Measurements from ENCODE around the gene FDXR.
"Not testable (repeated sequence)": the region's sequence is repeated elsewhere in the genome, so short reads cannot be mapped to it uniquely, and the experiment has no call there.

FDXR gene

GRCh38 chr17:74875155-74875976 is 2.6 kb upstream of the FDXR start:
- in situ Hi-C loops (cut with HindIII; ENCODE audit: low pct_ligation_motif_present, low pct_unique_long_range_greater_than_20kb, low sequenced_read_pairs) = no loop called here
- no peak for DNase-seq

GRCh38 chr17:74874615-74875037 is 1.8 kb upstream of the FDXR start:
- no peak for DNase-seq
- in situ Hi-C loops (cut with HindIII; ENCODE audit: low pct_ligation_motif_present, low pct_unique_long_range_greater_than_20kb, low sequenced_read_pairs) = no loop called here

- in situ Hi-C loops (cut with HindIII; ENCODE audit: low pct_ligation_motif_present, low pct_unique_long_range_greater_than_20kb, low sequenced_read_pairs) = no loop called here
- peak; percentile 72 for DNase-seq
Observed at GRCh38 chr17:74873874-74874614, 1.2 kb upstream of the FDXR start.

GRCh38 chr17:74873037-74873873 is 461 bp upstream of the FDXR start:
- in situ Hi-C loops (cut with HindIII; ENCODE audit: low pct_ligation_motif_present, low pct_unique_long_range_greater_than_20kb, low sequenced_read_pairs) = no loop called here
- peak; percentile 100 for DNase-seq

- DNase-seq = no peak
- in situ Hi-C loops (cut with HindIII; ENCODE audit: low pct_ligation_motif_present, low pct_unique_long_range_greater_than_20kb, low sequenced_read_pairs) = no loop called here
Observed at GRCh38 chr17:74871356-74872076, 1.3 kb downstream of the FDXR start.

GRCh38 chr17:74870512-74870911 is 2.3 kb downstream of the FDXR start:
- DNase-seq = peak; percentile 59
- in situ Hi-C loops (cut with HindIII; ENCODE audit: low pct_ligation_motif_present, low pct_unique_long_range_greater_than_20kb, low sequenced_read_pairs) = no loop called here

DNA sequence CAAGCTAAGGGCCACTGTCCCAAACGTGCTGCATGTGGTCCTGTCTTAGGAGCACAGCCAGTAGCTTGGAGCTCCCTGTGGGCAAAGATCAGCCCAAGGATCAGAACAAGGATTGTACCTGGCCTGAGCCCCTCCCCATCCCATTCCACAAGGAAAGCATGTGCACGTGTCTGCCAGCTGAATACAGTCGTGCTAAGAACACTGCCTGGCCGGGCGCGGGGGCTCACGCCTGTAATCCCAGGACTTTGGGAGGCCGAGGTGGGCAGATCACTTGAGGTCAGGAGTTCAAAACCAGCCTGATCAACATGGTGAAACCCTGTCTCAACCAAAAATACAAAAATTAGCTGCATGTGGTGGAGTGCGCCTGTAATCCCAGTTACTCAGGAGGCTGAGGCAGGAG is 2.8 kb downstream of the FDXR start:
- in situ Hi-C loops (cut with HindIII; ENCODE audit: low pct_ligation_motif_present, low pct_unique_long_range_greater_than_20kb, low sequenced_read_pairs); DNase-seq: not testable (repeated sequence)

GRCh38 chr17:74868908-74869255 is 3.9 kb downstream of the FDXR start:
- in situ Hi-C loops (cut with HindIII; ENCODE audit: low pct_ligation_motif_present, low pct_unique_long_range_greater_than_20kb, low sequenced_read_pairs) = no loop called here
- no peak for DNase-seq

GRCh38 chr17:74868251-74868907 is 4.4 kb downstream of the FDXR start:
- in situ Hi-C loops (cut with HindIII; ENCODE audit: low pct_ligation_motif_present, low pct_unique_long_range_greater_than_20kb, low sequenced_read_pairs) = no loop called here
- DNase-seq = no peak

DNA sequence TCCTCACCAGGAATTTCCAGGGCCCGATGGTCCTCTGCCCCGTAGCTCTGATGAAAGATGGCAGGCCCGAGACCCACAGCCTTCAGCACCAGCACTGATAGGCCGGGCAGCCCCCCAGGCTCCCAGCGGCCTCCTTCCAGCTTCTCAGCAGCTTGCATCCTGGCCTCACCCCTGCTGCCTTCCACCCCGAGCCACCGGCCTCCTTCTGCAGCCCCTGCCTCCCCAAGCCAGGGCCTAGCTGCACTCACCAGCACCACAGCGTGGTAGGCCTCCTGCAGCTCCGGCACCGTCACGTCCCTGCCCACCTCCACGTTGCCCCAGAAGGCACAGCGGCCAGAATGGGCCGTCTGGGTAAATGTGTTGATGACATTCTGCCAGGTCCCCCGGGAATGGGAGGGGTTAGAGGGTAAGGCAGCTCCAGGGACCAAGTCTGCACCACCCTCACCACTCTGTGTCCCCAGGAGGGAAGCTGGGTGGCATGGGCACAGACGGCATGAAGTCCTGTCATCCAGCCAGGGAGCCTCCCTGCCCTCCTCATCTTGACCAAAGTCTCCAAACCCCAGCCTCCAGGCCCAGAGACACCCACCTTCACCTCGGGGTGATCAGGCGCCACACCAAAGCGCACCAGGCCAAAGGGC is 6.5 kb downstream of the FDXR start:
- in situ Hi-C loops (cut with HindIII; ENCODE audit: low pct_ligation_motif_present, low pct_unique_long_range_greater_than_20kb, low sequenced_read_pairs) = no loop called here
- DNase-seq = no peak

GRCh38 chr17:74865504-74866197 is 7.1 kb downstream of the FDXR start:
- in situ Hi-C loops (cut with HindIII; ENCODE audit: low pct_ligation_motif_present, low pct_unique_long_range_greater_than_20kb, low sequenced_read_pairs) = no loop called here
- DNase-seq = no peak

GRCh38 chr17:74864866-74865395 is 7.9 kb downstream of the FDXR start:
- DNase-seq = peak; percentile 64
- in situ Hi-C loops (cut with HindIII; ENCODE audit: low pct_ligation_motif_present, low pct_unique_long_range_greater_than_20kb, low sequenced_read_pairs) = no loop called here

- in situ Hi-C loops (cut with HindIII; ENCODE audit: low pct_ligation_motif_present, low pct_unique_long_range_greater_than_20kb, low sequenced_read_pairs) = no loop called here
- DNase-seq = no peak
Observed at GRCh38 chr17:74864297-74864865, 8.4 kb downstream of the FDXR start.

DNA sequence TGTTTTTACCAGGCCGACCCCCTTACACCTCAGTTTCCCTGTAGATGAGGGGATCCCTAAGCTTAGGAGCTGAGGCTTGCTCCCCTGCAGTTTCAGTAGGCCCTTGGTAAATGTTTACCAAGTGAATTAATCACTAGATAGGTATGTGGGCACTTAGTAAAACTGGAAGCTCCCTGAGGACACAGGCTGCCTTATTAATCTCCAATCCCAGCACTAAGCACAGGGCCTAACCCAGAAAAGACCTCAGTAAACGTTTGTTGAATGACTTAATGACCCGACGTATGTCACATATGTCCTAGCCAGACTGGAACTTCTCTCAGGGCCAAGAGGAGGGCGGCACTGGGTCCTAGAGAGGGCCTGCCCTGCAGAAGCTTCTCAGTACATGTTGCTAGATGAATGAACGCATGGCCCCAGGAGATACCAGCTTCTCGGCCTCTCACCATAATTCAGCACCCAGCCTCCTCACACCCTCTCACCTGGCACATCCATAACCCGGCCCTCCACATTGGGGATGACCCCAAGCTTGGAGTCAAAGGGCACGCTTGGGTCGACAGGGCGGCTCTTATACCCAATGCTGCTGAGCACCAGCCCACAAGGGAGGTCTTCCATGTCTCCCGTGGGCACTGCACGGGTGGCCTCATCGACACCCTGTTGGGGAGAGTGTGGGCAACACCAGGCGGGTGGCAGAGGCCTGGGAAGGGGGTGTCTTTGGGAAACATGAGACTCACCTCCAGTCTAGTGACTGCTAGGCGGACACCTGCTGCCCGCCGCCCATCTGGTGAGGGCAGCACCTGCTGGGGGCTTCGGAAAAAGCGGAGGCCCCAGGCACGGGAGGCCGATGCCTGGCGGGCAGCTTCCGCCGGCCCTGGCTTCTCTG is 9.1 kb downstream of the FDXR start:
- no peak for DNase-seq
- in situ Hi-C loops (cut with HindIII; ENCODE audit: low pct_ligation_motif_present, low pct_unique_long_range_greater_than_20kb, low sequenced_read_pairs) = no loop called here

DNA sequence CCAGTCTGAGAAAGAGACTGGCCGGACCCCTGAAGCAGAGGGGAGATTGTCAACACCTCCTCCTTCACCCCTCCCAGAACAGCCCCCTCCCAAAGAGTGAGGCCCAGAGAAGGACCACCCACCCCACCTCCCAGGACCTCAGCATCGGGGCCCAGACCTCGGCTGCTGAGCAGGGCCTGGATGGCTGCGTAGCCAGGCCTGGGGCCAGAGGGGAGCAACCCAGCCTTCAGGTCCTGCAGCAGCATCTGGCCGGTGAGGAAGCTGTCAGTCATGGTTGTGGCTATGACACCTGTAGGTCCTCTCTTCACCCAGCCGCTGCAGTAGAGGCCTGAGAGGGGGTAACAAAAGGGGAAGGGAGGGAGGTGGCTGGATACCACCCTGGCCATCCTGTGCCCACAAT is 9.9 kb downstream of the FDXR start:
- in situ Hi-C loops (cut with HindIII; ENCODE audit: low pct_ligation_motif_present, low pct_unique_long_range_greater_than_20kb, low sequenced_read_pairs) = no loop called here
- no peak for DNase-seq

Data from ACHN (cell line).